SH-SY5Y (cell line): Measurements from ENCODE around the gene LRRC4C.

Experiments used
- GATA2 ChIP-seq: IDR thresholded peaks from 2 replicates; pipeline ENCODE4 v1.6.1; 2011; ENCODE audit warnings: mild to moderate bottlenecking, low read depth, low read length
- GATA3 ChIP-seq: IDR thresholded peaks from 2 replicates; pipeline ENCODE4 v1.6.1; 2011; ENCODE audit warnings: low read depth, mild to moderate bottlenecking, low read length, moderate library complexity

DNA sequence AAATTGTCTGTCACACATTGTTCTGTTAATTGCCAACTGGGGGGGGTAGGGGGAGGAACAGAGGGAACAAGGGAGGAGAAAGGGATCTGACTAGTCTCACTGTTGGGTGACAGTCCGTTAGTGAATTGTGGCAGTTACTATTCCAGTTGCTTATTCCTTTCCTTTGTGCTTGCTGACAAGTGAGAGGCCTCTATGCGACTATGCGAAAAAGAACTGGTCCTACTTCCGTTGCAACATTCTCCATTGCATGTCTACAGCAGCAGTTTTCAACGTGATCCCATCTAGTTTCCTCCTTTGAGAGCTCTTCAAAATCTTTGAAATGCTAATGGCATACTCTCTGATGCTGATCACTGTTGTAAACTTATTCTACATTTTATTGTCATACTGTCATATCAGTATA lies 672.2 kb downstream of the LRRC4C start:
- TF ChIP-seq GATA2 (no peak), GATA3 (no peak)
